Measurements from ENCODE around the gene GRK5.
A peak's percentile ranks its signal among the peaks of the same experiment; 100 is the strongest.

The GRK5 gene

GRCh38 chr10:119478111-119478802 lies 270.9 kb downstream of the GRK5 start:
- no peak overlapping the region for H3K4me3 ChIP-seq (ENCODE audit: low read depth, low read length)
- peak; percentile 16 for DNase-seq (ENCODE audit: low read depth)
- no peak for TF ChIP-seq CTCF (conservative IDR thresholded peaks at IDR 0.05; ENCODE audit: low read depth, low read length)

- no peak for DNase-seq (ENCODE audit: low read depth)
- no peak overlapping the region for H3K4me3 ChIP-seq (ENCODE audit: low read depth, low read length)
- no peak for TF ChIP-seq CTCF (conservative IDR thresholded peaks at IDR 0.05; ENCODE audit: low read depth, low read length)
Measured at GRCh38 chr10:119478811-119479341, 271.5 kb downstream of the GRK5 start.

GRCh38 chr10:119479532-119479931 lies 272.2 kb downstream of the GRK5 start:
- peak; percentile 13 for DNase-seq (ENCODE audit: low read depth)
- no peak overlapping the region for H3K4me3 ChIP-seq (ENCODE audit: low read depth, low read length)
- TF ChIP-seq CTCF (conservative IDR thresholded peaks at IDR 0.05; ENCODE audit: low read depth, low read length): no peak

- DNase-seq (ENCODE audit: low read depth): no peak
- TF ChIP-seq CTCF (conservative IDR thresholded peaks at IDR 0.05; ENCODE audit: low read depth, low read length): no peak
- no peak overlapping the region for H3K4me3 ChIP-seq (ENCODE audit: low read depth, low read length)
Measured at GRCh38 chr10:119480667-119481066, 273.3 kb downstream of the GRK5 start.

- no peak overlapping the region for H3K4me3 ChIP-seq (ENCODE audit: low read depth, low read length)
- no peak for TF ChIP-seq CTCF (conservative IDR thresholded peaks at IDR 0.05; ENCODE audit: low read depth, low read length)
- no peak for DNase-seq (ENCODE audit: low read depth)
Measured at GRCh38 chr10:119481781-119482426, 274.5 kb downstream of the GRK5 start.

- TF ChIP-seq CTCF (conservative IDR thresholded peaks at IDR 0.05; ENCODE audit: low read depth, low read length): no peak
- H3K4me3 ChIP-seq (ENCODE audit: low read depth, low read length): no peak overlapping the region
- no peak for DNase-seq (ENCODE audit: low read depth)
Measured at GRCh38 chr10:119483001-119483400, 275.6 kb downstream of the GRK5 start.

Measured in choroid plexus epithelial cell (primary cell).